GOT3 (cell line): ENCODE measurements around the gene SLC35F3.
"Not testable (repeated sequence)": the region's sequence is repeated elsewhere in the genome, so short reads cannot be mapped to it uniquely, and the experiment has no call there.

ENCODE experiments used
- DNase-seq: peaks from one replicate; lab custom pipeline; 2025; ENCODE audit warnings: mixed read lengths; lab: John Stamatoyannopoulos, UW

SLC35F3 gene

GRCh38 chr1:233904633-233905415 is at the start of gene SLC35F3:
TSS of gene SLC35F3 (plus strand) at chr1:233904676.
- DNase-seq: no peak

GRCh38 chr1:233859446-233859845 is 45.0 kb upstream of the SLC35F3 start:
- no peak for DNase-seq

GRCh38 chr1:233863901-233864545 is 40.5 kb upstream of the SLC35F3 start:
- no peak for DNase-seq

GRCh38 chr1:233864578-233864977 is 39.9 kb upstream of the SLC35F3 start:
- no peak for DNase-seq

- no peak for DNase-seq
Observed at GRCh38 chr1:233865216-233865615, 39.3 kb upstream of the SLC35F3 start.

- DNase-seq: no peak
Observed at GRCh38 chr1:233865902-233866301, 38.6 kb upstream of the SLC35F3 start.

- DNase-seq: no peak
Observed at GRCh38 chr1:233867028-233867427, 37.4 kb upstream of the SLC35F3 start.

- no peak for DNase-seq
Observed at GRCh38 chr1:233868461-233868860, 36.0 kb upstream of the SLC35F3 start.

- no peak for DNase-seq
Observed at GRCh38 chr1:233869680-233870079, 34.8 kb upstream of the SLC35F3 start.

- DNase-seq: no peak
Observed at GRCh38 chr1:233873666-233874065, 30.8 kb upstream of the SLC35F3 start.

GRCh38 chr1:233879841-233880240 is 24.6 kb upstream of the SLC35F3 start:
- no peak for DNase-seq

GRCh38 chr1:233883671-233884070 is 20.8 kb upstream of the SLC35F3 start:
- DNase-seq: no peak

- DNase-seq: no peak
Observed at GRCh38 chr1:233884461-233885151, 19.9 kb upstream of the SLC35F3 start.

- DNase-seq: no peak
Observed at GRCh38 chr1:233885196-233885920, 19.1 kb upstream of the SLC35F3 start.

GRCh38 chr1:233891151-233891550 is 13.3 kb upstream of the SLC35F3 start:
- DNase-seq: not testable (repeated sequence)

- no peak for DNase-seq
Observed at GRCh38 chr1:233897325-233898162, 6.9 kb upstream of the SLC35F3 start.

- DNase-seq: no peak
Observed at GRCh38 chr1:233901495-233901894, 3.0 kb upstream of the SLC35F3 start.

GRCh38 chr1:233905416-233906051 is 1.1 kb downstream of the SLC35F3 start:
- no peak for DNase-seq

- DNase-seq: no peak
Observed at GRCh38 chr1:233907151-233907550, 2.7 kb downstream of the SLC35F3 start.

- DNase-seq: no peak
Observed at GRCh38 chr1:233908092-233908491, 3.6 kb downstream of the SLC35F3 start.

- DNase-seq: no peak
Observed at GRCh38 chr1:233909195-233909594, 4.7 kb downstream of the SLC35F3 start.
